GM18505 (cell line): ENCODE data around the gene RNF215.
"Not testable (repeated sequence)": the region's sequence is repeated elsewhere in the genome, so short reads cannot be mapped to it uniquely, and the experiment has no call there.

Experiments
- ATAC-seq: cut with Tn5 transposase; IDR thresholded peaks from one replicate; pipeline ENCODE4 v1.9.1; 2021; ENCODE audit not compliant: unreplicated experiment
- POLR2A ChIP-seq: IDR thresholded peaks from 4 replicates; pipeline ENCODE4 v1.6.1; 2011; ENCODE audit warnings: borderline replicate concordance; ENCODE audit not compliant: insufficient read depth, insufficient read length; ENCODE audit errors: extremely low read depth

Gene RNF215

DNA sequence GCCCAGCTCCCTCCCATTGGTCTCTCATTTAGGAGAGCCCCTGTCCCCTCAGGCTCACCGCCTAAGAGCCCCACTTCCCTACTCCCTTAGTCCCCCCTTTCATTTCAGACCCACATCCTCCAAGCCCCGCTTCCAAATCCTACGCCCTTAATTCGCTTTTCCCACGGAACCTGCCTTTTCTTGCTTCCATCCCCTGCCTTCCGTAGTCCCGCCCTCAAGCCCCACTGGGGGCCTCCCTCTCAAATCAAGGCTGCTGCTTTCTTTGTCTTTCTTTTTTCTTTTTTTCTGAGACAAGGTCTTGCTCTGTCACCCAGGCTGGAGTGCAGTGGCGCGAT is 30.0 kb downstream of the RNF215 start:
- no peak for TF ChIP-seq POLR2A
- ATAC-seq = no peak

DNA sequence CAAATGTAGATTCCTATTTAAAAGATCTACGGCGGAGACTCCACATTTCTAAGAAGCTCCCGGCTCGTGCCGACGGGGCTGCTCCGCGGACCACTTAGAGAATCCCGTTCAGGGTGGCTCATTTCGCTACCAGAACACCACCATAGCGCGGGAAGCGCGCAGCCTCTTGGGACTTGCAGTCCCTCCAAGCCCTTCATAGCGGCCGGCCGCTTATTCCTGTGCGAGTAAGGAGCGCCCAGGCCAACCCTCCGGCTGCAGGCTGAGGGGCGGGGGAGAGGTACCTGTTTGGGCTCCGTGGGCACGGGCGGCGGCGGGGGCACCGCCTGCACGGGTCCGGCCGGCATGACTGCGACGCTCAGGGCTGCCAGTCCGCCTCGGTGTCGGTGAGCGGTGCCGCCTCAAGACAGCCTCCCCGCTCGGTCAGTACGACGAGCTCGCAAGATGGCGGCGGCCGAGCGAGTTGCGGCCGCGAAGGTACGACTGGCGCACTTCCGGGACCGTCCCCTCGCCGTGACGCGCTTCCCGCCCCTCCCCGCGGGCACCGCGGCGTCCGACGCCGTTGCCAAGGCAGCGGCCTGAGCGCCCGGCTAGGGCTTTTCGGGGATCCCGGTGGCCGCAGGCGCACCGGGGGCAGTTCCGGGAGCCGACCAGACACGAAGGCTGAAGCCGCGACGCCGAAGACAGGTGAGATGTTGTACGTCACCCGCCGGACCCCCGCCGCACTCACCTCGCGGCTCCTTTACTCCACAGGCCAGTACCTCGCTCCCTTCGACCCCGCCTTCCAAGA is 30.6 kb downstream of the RNF215 start, which contains the start of the genes CCDC157 and SF3A1:
CCDC157 (plus strand) TSS at position 559 of the 787 bp plus-strand sequence. CDS start 8,994 bp downstream, outside the sequence.
SF3A1 (minus strand) TSS at position 446 of the 787 bp plus-strand sequence; CDS start at position 344, 102 bp downstream.
- peak; percentile 91 for ATAC-seq

DNA sequence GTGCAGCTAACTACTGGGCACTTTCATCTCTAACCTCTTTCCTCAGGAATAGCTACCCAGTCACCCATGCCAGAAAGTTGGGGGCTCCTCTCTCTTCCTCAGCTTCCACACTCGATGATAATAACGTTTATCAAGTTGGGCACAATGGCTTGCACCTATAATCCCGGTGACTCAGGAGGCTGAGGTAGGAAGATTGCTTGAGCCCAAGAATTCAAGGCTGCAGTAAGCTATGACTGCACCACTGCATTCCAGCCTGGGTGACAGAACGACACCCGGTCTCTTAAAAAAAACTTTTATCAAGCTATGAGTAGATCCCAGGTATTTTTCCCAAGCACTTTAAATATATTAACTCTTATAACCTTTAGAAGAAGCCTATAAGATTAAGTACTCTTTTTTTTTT is 32.6 kb downstream of the RNF215 start:
- no peak for ATAC-seq

More for the DNA sequence above, 30.6 kb downstream of the RNF215 start, which contains the start of the genes CCDC157 and SF3A1:
- peak; percentile 97 for TF ChIP-seq POLR2A

DNA sequence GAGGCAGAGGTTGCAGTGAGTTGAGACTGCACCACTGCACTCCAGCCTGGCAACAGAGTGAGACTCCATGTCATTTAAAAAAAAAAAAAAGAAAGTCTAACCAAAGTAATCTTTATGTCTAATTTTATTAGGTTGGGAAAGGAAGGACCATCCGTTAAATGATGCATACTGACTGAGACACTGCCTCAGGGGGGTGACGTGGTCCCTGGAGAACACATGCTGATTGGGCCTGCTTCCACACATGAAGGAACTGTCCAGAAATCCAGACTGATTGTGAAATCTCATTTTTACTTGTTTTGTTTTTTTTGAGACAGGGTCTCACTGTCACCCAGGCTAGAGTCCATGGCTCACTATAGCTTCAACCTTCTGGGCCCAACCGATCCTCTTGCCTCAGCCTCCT is 36.0 kb downstream of the RNF215 start:
- no peak for ATAC-seq

More for the DNA sequence above, 32.6 kb downstream of the RNF215 start:
- TF ChIP-seq POLR2A = no peak

DNA sequence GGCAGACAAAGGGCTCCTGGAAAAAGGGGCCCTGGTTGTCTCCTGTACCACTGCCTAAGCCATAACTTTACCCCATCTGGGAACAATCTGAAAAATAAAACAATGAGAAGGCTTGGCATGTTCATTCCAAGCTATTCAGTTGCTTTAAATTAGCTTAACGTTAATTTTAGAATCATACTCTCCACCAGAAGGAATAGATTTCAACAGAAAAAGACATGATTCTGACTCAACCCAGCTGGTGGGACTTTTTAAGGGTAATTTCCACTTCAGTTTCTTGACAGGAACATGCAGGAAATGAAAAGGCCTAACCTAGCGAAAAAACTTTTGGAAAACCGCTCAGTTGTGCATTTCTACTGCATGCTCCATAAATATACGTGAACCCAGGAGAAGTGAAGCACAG is 38.4 kb downstream of the RNF215 start:
- no peak for TF ChIP-seq POLR2A

More for the DNA sequence above, 36.0 kb downstream of the RNF215 start:
- TF ChIP-seq POLR2A = no peak

DNA sequence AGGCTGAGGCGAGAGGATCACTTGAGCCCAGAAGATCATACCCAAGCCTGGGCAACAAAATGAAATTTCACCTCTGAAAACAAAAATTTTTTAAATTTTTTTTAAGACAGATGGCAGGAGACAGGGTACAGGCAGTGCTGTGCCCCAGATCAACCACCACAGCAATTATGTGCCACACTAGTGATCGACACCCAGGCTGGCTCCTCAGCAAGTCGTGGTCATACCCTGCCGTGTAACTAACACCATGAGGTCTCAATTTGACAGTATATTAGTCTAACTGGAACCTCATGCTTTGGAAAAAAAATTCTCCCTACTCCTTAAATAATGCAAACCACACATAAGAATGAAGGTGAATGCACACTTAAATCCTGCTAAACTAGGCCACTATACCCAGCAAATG is 38.8 kb downstream of the RNF215 start:
- ATAC-seq = no peak
- TF ChIP-seq POLR2A = no peak

More for the DNA sequence above, 38.4 kb downstream of the RNF215 start:
- ATAC-seq = no peak

DNA sequence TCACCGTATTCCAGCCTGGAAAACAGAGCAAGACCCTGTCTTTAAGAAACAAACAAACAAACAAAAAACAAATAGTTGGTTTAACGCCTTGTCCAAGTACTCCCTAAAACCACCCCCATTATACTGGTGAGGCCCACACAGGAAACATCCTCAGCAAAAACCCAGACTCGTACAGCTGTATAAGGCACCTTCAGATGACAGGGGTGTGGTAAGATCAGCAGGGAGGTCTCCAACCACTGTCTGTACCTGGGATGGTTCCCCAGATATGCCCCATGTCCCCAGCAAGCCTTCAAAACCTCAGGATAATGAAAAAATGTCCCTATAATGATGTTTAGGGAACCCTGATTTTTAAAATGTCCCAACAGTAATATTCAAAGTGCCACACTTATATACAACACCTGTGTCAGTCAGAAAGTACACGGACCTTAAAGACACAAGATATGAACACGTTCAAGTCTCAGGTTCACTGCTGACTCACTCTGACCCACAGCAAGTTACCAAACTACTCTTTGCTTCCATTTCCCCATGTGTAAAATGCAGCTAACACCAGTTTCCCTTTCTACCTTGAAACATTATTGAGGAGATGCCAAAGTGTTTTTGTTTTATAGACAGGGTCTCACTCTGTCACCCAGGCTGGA is 39.8 kb downstream of the RNF215 start:
- ATAC-seq = no peak
- no peak for TF ChIP-seq POLR2A

DNA sequence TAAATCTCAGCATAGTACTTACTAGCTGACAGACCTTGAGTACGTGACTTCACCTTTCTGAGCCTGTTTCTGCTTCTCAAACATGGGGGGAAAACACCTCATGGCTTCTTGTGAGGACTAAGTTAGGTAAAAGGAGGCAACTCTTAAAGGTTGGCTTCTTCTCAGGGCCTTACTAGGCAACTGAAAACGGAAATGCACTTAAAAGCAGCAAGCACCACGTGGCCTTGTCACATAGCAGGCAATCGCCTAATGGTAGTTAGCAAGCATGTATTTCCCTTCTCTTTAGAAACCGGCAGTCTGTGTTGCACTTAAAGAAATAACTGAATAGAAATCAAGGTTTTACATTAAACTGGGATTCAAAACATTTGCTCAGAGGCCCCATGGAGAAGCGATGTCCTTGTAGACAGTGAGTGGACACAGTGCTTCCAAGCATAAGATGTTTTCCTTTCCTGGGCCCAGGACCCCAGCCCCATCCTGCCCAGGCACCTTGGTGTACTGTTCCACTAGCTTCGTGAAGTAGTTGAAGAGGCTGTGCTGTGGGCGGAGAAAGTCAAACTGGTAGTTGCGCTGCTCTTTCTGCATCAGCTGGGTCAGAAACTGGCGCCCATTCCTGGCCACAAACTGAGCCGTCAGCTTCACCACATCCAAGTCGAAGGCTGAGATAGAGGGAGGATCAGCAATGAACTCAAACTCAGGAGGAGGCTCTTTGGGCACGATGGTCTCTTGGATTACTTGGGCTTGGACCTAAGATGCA is 42.6 kb downstream of the RNF215 start:
- no peak for ATAC-seq
- TF ChIP-seq POLR2A = no peak

DNA sequence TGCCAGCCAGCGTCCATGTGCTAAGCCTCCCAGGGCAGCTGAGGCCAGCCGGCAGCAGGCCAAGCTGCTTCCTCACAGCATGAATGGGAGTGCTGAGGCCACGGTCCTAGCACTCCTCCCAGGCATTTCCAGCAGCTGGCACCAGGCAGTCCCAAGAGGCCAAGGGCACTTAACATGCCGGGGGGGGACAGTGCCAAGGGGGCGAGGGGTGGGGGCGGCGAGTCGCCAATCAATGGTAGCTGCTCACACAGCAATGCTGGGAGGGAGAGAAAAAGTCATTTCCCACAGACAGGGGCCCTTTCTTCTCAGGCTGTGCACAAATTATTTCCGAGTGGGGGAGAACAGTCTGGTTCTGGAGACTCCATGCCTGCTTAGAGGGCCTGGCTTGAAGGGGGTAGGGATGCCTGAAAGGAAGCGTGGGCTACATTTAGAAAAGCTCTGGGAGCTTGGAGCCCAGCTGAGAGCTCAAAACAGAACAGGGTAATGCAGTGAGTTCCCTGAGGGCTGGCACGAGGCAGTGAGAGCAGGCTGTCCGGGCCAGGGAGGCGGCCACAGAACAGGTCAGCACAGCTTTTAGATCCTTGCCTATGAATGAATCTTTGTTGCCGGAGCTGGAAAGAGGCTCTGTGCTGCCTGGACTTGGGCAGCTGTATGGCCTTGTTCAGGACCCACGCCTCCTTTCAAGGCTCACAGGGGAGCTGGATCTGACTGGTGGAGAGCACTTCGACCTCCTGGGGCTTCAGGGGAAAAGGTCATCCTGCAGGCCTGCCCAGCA is 46.1 kb downstream of the RNF215 start:
- TF ChIP-seq POLR2A = no peak

DNA sequence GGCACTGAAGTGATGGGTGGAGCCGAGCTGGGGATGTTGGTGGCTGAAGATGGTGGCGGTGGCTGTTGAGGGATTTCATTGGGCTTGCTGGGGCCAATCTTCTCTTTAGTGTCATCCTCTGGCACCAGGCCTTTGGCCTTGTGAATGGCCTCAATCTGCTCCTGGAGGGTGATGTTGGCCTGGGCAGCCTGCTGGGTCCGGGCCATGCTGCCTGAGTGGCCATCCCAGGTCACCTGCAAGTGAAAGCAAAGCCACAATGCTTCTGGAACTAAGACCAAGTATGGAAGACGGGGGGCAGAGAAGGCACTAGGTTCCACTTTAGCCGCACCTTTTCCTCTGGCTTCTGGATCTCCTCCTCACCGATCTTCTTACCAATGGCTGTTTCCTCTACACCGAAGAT is 48.4 kb downstream of the RNF215 start:
- no peak for TF ChIP-seq POLR2A
- no peak for ATAC-seq

More for the DNA sequence above, 46.1 kb downstream of the RNF215 start:
- ATAC-seq = no peak

DNA sequence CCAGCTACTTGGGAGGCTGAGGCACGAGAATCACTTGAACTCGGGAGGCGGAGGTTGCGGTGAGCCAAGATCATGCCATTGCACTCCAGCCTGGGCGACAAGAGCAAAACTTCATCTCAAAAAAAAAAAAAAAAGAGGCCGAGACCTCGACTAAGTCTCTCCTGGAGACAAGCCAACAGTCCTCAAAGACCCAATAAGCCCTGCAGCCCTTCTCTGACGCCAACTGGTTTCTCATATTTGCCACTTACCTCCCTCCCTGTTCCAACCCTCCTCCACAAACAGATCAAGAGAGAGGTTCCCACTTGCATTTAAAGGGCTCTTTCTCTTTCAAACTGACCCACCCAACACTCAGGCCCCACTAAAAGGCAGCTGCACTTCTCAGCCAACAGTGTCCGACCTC is 48.9 kb downstream of the RNF215 start:
- ATAC-seq = not testable (repeated sequence)

DNA sequence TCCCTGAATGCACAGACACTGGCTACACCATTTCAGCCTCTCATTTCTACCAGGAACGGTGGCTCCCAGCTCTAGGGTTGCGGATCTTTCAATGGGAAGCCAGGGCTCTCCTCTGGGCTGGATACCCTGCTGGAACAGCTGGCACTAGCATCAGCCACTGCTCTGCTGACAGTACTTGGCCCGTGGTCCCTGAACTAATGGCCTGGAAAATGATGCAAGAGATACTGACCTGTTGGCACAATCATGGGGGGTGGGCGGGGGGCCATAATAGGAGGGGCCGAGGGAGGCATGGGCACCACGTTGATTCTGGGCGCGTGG is 49.8 kb downstream of the RNF215 start:
- ATAC-seq = no peak
- no peak for TF ChIP-seq POLR2A

DNA sequence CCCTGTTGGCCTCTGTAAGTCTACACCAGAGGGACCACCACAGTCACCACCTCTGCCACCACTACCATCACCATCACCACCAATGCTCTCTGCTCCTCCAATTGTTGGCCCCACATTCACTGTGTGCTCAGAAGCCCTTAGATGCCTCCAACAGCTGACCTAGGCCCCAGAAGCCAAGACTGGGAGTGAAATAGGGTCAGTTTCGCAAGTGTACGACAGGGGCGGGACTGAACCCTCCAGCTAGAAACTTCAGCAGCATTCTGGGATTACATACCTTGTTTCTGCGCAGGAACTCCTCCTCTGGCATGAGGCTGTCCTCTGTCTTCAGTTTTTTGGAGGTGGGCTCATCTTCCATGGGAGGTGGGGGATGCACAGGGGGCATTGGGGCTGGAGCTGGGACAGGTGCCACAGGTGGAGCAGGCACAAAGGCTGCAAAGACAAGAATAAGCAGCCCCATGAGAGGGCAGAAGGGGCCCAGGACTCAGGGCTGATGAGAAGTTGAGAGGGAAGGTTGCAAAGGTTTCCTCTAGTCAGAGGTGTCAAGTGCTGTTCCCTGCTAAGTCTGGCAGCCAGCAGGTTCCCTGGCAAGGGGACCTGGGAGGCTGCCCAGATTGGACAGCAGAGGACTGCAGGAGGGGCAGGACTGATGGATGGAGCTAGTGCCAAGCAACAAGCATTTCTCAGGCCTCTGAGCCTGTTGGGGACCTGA is 50.3 kb downstream of the RNF215 start:
- ATAC-seq = no peak
- no peak for TF ChIP-seq POLR2A

DNA sequence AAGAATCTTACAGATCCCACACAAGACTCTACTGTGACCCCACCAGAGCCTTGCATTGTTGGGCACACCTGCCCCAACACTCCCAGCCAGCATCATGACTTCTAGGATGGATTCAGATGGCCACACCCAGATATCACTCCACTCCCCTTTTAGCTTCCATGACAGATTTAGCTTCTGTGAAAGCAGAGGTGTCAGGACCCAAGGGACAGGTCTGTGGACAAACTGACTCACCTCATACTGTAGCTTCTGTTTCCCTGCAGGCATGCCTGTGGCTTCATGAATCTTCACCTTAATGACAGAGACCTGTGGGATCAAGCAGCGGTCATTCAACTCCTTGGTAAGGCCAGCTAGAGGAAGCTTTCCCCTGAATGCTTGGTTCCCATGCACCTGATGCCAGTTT is 52.0 kb downstream of the RNF215 start:
- no peak for TF ChIP-seq POLR2A
- no peak for ATAC-seq
